Right lung (tissue), 5 donors: ENCODE data around the gene RGS6. TPM values are rescaled to one million over a fixed set of nuclear protein-coding genes. Genes with fewer than 3 reads are reported as not detected.

Experiments used
- DNase-seq, 2 donors: peaks; one replicate each; pipeline ENCODE4 v3.0.0-alpha.2; 2013
- polyA plus RNA-seq, 5 donors: library from polyadenylated mRNA; unstranded; fragments of 120-200 nt; gene quantifications; one replicate each; pipeline versions ENCODE4 v1.2.1 to v1.2.3, GENCODE V29; 2013; ENCODE audit warnings: inconsistent platforms in 1 of 5, low replicate concordance in 1 of 5; ENCODE audit not compliant: insufficient read length in 5 of 5, insufficient read depth in 1 of 5

The RGS6 gene
- polyA plus RNA-seq, 5 donors = 2.8 to 3.1 (median 2.9) TPM

DNA sequence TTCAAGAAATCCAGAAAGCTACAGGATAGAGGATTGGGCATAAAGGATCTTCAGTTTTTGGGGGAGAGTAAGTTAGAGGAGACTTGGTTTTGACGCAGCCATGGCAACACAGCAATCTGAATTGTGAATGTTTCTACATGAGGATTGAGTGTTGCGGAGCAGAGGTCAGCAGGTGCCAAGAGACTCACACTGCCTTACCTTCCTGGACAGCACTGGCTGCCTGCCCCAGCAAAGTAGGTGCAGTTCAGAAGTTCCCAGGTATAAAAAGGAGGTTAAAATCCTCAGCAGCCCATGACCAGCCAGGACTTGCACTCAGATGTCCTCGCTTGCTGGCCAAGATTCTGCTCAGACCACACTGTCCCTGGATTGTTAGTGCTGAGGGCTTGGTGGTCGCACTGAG lies 590.6 kb downstream of the RGS6 start:
- no peak for DNase-seq

DNA sequence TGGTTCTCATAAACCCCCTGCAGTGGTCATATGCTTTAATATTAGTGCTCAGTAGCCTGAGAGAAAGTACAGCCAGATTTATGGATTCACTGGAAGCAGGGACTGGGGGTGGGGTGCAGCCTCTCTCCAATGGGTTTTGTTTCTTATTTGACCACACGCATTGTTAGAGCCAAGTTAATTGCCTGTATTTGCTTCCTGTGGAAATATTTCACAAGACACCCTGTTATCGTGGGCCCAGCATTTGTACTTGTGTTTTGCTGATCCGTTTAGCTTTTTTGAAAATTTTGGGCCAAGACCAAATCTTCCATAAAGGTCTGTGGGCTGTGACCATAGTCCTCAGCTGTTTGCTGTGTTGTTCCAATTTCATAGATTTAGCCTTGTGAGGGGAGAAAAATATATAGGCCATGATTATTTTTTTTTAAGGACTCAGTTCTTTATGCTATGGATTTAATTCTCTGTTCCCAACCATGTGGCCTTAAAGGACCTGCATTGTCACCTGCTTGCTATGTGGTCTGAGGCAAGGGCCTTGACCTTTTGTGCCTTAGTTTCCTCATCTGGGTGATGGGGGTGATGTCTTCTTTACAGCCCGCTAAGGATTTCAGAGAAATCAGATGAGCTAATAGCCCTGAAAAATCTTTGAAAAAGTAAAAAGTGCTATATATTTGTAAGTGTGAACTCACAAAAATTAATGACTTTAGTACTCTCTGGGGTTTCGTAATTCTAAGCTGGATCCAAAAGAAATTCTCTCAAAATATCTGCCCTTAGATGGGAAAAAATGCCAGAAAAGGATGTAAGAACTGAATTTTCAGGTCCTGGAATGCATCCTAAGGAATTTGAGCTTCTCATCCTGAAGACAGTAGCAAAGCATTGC lies 591.4 kb downstream of the RGS6 start:
- peak; percentile 82 to 92 for DNase-seq

DNA sequence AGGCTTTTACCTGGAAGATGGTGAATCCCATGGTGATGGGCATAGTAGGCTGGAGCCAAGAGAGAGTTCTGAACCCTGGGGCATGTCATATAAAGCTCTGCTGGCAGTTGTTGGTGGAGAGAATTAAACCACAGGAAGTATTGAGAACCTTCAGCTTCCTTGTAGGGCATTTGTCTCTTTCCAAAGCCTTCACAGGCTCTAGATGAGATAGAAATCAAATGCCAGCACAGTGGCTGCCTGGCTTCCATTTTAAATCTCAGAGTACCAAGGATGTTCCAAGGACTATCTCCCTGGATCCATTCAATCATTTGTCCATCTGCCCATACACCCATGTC lies 592.0 kb downstream of the RGS6 start:
- DNase-seq = no peak

DNA sequence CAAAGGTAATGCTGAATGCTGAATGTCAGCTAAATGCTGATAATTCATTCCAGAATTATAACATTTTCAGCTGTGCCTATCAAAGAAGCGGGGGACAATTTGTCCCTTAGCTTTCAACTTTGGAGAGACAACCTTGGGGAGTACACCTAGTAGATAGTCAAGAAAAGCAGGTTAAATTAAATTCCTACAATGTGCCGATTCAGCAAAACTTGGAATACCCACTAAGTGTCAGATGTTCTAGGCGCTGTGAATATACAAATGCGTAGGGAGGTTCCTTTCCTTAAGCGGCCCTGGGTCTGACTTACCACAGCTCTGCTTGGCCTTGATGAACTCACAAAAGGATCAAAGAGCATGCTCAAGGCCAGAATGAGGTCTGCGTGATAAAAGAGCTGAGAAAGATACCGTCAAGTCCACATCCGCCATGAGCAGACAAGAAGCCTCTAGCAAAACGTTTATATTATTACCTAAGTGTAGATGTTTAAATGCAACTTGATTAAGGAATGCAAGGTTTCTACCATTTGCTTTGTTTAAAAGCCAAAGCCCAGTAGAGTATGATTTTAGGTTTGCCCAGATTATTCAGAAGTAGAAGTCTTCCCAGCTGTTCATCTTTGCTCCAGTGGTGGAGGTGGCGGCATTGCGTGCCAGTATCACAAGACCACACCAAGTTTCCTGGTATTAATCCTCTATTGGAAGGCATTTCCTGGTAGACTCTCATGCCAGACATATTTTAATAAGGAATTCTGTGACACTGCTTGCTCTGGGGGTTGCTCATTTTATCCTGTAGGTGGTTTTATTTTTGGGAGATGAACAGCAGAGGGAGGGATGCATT lies 593.1 kb downstream of the RGS6 start:
- DNase-seq = no peak

DNA sequence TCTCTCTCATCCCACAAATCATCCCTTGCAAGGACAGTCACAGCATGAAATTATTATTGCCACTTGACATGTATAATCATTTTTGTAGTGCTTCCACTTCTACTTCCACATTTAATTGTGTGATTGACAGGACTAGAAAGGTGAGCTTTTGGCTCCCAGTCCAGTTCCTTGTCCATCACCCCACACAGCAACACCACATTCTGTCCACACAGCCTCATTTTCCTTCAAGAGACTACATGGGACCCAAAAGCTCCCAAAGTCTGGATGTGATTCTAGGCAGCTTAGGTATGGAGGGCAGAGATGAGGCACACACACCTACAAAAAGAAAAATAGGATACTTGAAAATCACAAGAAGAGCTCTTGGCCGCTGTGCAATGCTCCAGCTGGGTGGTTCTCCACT lies 595.4 kb downstream of the RGS6 start:
- no peak for DNase-seq

DNA sequence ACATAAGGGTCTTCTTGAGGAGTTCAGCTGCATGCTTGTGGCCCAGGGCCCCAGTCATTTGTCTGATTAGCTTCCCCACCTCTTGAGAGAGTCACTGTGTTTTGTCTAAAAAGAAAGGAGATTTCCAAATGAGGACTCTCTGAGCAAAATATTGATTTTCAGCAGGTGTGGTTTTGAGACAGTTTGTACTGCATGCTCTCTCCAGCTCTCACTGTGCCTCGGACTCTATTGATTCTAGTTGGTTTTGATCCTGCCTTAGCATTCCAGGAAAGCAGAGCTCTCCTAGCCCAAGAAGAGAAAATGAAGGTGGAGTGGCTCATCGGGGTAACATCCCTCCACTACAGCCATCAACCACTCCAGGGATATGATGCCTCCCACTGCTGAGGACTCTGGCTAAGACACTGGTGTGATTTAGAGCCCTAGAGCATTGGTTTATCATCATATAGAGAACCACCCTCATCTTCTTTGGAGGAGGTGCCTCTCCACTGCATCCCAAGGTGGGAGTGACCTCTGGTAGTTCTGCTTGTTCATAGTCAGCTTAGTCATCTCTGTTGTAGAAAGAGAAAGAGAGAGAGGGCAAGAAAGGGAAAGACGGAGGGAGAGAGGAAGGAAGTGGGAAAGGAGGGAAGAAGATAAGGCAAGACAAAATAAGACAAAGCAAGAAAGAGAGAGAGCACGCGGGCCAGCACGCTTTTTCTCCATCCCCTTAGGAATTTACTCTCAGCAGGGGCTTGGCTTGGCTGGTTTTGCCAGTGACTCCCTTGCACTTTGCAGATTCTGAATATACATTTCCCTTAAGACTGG lies 596.0 kb downstream of the RGS6 start:
- DNase-seq = no peak

DNA sequence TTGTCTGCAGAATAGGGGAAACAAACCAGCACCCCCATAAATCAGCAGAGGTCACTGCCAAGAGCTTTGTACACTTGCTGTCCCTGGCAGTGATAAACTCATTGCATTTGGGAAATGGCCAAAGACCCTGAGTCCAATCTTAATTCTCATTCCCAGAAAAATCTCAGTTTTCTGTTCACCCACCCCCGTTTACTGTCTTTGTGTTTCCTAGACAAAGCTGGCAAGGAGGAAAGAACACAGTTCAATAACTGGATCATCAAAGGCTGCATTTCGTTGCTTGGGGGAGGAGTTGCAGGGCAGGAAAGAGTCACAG lies 596.6 kb downstream of the RGS6 start:
- DNase-seq = no peak

DNA sequence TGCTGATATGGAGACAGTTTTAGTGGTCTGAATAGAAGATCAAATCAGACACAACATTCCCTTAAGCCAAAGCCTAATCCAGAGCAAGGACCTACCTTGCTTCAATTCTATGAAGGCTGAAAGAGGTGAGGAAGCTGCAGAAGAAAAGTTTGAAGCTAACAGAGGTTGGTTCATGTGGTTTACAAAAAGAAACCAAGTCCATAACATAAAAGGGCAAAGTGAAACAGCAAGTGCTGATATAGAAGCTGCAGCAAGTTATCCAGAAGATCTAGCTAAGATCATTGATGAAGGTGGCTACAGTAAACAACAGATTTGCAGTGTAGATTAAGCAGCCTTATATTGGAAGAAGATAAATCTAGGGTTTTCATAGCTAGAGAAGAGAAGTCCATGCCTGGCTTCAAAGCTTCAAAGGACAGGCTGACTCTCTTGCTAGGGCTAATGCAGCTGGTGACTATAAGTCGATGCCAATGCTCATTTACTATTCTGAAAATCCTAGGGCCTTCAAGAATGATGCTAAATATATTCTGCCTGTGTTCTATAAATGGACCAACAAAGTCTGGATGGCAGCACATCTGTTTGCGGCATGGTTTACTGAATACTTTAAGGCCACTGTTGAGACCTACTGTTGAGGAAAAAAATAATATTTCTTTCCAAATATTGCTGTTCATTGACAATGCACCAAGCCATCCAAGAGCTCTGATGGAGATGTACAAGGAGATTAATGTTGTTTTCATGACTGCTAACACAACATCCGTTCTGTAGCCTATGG lies 600.6 kb downstream of the RGS6 start:
- no peak for DNase-seq

DNA sequence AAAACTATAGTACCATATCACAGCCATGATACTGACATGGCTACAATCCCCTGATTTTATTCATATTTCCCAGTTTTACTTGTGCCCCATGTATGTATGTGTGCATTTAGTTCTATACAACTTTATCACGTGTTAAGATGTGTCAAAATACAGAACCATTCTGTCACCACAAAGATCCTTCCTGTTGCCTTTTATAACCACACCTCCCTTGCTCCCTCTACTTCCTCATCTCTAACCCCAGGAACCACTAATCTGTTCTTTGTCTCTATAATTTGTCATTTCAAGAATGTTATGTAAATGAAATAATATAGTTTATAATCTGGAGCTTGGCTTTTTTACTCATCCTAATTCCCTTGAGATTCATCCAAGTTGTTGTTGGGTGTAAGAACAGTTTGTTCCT lies 603.3 kb downstream of the RGS6 start:
- no peak for DNase-seq

DNA sequence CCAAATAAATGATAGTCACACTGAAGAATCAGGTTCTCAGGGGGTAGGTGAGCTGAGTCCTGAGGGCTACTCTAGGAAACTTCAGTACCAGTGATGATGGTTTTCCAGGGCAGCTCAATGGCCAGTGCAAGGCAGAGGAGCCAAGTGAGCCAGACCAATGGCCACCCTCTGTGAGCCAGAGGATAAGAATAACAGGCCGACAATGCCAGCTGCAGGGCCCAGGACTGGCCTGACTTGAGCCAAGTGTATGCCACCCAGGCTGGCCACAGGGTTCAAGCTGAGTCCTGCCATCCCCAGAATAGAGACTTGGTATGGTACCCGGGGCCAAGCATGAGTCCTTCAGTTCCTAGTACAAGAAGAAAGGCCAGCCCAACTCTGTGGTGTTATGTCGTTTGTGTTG lies 606.2 kb downstream of the RGS6 start:
- DNase-seq = no peak

DNA sequence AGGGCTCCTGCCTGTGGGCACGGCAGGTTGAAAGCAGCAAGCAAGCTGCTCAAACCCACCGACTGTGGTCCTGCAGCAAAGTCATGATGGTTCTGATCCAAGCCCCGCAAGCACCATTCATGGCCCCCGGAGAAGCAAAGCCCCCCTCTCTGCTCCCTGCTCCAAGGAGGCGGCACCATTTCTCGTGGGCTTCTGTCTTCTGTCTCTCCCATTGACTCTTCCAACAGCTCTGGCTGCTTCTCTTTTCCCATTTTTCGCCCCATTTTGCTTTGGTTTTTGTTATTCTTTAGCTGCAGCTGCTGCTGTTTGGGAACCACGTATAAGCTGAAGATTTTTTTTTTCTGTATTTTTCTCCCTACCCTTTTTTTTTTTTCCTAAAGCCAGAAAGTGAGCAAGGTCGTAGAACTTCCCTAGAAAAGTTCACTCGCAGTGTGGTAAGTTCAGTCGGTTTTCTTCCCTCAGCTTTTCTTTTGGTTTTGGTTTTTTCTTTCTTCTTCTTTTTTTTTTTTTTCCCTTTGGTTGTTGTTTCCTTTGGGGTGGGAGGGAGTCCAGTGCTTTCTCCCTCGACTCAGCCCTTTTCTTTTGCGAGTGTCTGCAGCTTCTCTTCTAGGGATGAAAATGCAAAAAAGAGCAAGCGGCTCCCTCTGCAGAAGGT lies 607.6 kb downstream of the RGS6 start:
- no peak for DNase-seq

DNA sequence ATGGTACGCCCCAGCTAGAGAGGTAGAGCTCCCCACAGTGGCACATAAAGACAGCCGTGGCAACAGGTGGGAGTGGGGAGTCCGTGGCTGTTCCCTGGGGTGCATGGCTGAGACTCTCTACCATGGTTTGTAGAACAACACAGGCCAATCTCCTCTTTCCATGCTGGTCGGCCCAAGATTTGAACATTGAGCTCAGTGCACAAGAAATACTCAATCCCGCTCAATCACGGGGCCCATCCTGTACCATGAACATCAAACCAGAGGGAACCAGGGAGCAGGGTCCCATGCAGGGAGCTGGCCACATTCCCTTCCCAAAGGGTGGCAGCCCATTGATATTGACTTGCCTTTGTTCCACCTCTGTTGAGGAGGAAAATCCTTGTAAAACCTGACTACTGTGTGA lies 608.6 kb downstream of the RGS6 start:
- no peak for DNase-seq

DNA sequence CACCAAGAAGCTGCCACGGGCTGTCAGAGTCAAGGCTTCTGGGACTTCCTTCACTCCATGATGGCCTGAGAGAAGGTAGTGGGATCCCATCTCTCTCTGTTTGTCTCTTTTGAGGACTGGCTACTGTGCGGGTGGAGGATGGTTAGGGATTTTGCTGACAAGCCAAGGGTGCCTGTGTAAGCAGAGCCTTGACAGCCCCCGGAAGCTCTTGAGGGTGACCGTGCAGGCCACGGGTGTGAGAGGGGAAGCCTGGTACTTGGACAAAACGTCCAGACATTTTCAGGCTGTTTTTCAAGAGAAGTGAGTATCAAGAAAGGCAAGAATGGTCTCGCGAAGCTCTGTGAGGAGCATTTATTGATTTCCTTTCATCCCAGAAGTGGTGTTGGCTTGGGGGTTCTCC lies 609.3 kb downstream of the RGS6 start:
- no peak for DNase-seq

DNA sequence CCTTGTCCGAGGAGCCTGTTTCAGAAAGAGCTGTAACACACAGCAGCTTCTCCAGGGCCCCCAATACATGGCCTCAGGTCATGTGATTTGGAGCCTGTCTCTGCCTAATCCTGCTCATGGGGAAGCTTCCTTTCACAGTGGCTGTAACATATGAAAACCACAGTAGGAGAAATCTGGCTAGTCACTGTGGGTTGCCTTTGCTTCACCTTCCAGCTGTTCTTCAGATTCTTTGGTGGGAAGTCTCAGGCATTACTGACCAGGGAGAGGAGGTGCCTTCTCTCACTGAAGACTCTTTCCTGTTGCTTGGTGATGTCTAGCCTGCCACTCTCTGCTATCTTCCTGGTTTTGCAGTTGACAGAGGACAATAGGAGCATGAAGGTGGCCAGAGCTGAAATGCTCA lies 611.1 kb downstream of the RGS6 start:
- no peak for DNase-seq

DNA sequence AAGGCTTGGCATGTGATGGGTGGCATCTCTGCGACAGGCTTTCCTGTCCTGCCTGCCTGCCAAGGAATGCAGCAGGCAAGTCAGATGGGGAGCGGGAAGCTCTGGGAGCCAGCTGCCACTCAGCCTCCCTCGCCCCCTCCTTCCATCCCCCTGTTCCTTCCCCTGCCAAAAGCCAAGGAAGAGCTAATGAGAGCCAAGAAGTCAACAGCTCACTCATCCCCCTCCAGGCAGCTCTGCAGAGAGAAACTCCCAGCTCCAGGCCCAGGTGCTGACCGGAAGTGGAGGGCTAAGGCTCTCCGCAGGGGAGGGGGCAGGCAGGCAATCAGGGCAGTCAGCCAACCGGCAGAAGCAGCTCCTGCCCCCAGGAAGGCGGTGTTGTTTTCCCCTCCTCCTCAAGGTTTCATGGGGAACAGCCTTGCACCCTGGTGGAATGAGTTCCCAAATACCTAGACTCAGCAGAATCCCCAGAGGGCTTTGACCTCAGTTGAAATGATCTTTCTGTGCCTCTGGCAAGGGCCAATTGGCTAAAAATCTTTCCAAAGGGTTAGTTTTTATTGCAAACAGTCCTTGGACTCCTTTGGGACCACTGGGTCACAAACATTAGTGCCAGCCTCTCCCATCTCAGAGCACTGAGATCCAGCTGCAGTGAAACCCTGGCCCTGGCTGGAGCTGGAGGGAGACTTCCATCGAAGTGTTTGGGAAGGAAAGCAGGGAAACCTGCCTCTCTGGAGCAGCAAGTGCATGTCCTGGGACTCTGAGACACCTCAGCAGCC lies 612.6 kb downstream of the RGS6 start:
- peak in 1 of 2 donors; percentile 41 for DNase-seq

DNA sequence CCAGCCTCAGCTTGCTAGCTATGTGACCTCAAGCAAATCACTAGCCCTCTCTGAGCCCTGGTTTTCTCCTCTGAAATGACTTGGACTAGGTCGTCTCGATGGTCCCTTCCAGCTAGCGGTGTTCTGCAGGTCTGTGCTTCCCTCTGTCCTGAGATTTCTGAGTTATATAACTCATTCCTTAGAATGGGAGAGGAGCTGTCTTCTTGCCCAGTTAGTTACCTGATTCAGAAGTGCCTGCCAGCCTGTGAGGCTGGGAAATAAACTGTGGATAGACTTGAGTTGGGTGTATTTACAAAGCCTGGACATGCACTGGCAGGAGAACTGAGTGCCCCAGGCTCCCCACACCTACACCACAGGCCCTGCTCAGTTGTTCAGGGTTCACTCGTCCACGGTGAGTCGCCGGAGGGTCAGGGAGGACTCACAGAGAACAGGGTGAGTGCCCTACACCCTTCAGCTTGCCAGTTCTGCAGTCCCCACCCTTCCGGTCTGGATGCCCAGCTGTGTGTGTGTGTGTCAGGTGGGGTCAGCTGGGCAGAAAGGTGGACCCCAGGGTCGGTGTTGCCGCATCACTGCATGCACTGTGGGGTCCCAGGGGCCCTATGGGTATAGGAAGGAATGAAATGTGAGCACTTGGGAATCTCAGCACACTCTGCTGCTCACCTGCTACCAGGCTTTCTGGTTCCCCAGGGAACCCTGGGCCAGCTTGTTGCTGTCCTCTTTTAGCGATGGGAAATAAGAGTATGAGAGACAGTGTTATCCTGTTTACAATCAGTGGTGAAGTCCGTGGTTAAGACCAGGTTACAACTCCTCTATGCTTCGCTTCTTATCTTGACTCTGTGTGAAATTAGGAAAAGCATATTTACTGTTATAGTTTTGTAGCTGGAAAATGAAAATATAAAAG lies 613.4 kb downstream of the RGS6 start:
- DNase-seq = no peak

DNA sequence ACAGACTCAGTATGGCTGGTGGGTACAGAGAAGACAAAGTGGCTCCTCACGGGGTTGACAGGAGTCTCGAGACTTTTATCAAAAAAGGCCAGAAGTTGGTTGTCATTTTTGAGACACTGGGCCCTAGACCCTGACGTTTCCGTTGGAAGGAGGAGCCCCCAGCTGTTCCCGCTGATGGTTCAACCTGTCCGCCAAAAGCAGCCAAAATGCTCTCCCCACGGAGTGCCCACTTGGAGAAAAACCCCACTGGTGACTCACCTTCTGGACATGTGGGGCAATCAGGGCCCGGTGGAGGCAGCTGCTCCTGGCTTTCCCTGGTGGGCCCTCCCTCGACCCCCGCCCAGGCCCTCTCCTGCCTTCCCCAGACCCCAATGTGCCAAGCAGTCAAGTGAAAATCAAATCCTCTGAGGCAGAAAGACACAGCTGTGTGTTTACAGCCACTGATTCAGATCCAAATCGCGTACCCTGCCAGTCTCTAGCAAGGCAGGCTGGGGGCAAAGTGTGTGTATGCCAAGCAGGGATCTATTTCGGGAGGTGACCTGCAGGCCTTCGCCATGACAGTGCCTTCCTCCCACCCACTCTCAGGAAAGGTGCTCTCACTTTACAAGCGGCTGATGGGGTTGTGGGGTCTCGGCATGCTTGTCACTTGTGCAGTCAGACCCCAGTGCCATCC lies 614.3 kb downstream of the RGS6 start:
- no peak for DNase-seq

DNA sequence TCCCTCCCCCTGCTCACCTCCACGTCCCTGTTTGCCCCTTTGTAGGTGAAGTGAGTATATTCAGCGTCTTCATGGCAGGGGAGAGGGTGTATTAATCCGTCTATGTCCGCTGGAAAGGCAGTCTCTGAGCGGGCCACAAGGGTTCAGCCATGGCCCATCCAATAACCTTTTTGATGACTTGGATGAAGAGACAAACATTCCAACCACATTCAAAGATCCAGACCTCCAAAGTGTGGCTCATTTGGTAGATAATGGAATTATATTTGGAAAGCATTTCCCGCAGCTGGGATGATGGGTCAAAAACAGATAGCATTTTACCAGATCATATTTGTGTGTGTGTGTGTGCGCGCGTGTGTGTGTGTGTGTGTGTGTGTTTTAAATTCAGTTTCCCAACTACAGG lies 615.8 kb downstream of the RGS6 start:
- no peak for DNase-seq

DNA sequence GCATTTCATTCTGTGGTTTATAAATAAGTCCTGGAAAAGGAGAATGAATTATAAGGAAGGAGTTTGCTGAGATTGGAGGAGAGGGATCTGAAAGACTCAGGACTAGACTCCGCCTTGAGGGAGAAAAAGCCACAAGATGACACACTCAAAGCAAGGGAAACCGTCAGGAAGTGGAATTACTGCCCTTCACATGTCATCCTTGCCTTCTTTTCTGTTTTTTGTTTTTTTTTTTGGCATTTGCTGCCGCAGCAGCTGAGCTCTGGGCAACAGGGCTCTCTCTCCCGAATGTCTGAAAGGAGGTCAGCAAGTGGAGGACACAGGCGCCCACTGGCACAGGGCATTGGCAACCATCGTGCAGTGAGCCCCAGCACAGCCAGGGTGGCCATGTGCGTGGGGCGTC lies 616.8 kb downstream of the RGS6 start:
- no peak for DNase-seq
